HG03354 (cell line): ENCODE results near the gene RNF112.

Experiments
- ATAC-seq: cut with Tn5 transposase; IDR thresholded peaks from one replicate; pipeline ENCODE4 v1.9.1; 2021; ENCODE audit warnings: mild to moderate bottlenecking; ENCODE audit not compliant: unreplicated experiment, poor library complexity, severe bottlenecking

The RNF112 gene, protein sequence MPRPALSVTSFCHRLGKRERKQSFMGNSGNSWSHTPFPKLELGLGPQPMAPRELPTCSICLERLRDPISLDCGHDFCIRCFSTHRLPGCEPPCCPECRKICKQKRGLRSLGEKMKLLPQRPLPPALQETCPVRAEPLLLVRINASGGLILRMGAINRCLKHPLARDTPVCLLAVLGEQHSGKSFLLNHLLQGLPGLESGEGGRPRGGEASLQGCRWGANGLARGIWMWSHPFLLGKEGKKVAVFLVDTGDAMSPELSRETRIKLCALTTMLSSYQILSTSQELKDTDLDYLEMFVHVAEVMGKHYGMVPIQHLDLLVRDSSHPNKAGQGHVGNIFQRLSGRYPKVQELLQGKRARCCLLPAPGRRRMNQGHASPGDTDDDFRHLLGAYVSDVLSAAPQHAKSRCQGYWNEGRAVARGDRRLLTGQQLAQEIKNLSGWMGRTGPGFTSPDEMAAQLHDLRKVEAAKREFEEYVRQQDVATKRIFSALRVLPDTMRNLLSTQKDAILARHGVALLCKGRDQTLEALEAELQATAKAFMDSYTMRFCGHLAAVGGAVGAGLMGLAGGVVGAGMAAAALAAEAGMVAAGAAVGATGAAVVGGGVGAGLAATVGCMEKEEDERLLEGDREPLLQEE

DNA sequence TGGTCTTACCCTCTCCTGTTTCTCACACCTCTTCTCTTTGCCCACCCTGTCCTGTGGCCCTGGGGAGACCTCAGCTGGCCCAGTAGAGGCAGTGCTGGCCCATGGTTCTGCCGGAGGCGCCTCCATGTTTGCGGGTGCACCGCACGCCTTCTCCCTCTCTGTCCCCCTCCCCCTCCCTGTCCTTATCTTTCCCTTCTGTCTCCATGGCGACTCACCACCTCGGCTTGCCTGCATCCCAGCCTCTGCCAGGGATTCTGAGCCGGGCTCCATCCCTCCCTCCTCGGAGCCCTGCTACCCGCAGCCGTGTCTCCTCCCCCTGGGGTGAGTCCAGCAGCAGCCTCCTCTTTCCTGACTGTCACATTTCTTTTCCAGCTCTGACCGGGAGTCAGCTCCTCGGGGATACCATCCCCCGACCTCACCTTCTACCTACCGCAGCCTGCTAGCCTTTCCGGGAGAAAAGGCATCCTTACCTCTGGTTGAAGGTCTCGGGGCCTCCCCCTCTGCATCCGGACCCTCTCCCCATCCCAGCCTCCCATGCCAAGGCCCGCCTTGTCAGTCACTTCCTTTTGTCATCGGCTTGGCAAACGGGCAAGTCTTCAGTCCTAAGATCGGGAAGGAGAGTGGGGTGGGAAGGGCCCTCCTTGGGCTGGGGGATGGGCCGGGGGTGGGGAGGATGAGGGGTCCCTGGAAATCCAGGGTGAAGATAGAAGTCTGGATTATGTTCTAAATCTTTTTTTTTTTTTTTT is at the start of gene RNF112:
RNF112 (plus strand) TSS at position 358 of the 746 bp plus-strand sequence; CDS start at position 535, 177 bp downstream.
- ATAC-seq: no peak

DNA sequence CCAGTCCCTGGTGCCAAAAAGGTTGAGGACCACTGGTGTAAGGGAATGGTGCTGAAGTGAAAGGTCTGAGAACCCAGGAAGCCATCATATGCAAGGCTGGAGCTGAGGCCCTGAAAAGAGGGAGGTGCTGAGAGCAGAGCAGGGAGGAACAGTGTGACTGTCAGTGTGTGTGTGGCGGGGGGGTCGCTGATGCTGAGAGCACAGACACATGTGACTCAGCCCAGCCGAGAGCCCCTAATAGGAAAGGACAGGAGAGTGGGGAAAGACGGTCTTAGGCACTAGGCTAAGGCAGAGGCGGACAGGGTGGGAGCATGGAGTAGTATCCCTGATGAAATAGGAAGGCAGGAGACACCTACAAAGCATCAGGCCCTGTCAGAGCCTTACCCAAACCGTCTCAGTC is 49.7 kb upstream of the RNF112 start:
- no peak for ATAC-seq

DNA sequence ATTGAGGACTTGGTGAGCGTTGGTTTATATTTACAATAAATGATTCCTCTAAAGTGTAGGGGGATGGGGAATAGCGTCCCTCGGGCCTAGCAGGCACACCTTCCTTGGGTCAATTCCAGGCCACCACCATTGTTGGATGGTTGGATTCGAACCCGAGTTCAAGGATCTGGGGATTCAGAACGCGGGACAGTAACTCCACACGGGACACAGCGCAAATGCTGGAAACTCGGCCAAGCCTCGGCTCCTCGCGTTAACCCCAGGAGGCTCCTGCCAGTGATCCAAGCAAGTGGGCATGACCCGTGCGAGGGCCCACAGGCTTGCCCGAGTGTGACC is 49.1 kb upstream of the RNF112 start:
- ATAC-seq: no peak

DNA sequence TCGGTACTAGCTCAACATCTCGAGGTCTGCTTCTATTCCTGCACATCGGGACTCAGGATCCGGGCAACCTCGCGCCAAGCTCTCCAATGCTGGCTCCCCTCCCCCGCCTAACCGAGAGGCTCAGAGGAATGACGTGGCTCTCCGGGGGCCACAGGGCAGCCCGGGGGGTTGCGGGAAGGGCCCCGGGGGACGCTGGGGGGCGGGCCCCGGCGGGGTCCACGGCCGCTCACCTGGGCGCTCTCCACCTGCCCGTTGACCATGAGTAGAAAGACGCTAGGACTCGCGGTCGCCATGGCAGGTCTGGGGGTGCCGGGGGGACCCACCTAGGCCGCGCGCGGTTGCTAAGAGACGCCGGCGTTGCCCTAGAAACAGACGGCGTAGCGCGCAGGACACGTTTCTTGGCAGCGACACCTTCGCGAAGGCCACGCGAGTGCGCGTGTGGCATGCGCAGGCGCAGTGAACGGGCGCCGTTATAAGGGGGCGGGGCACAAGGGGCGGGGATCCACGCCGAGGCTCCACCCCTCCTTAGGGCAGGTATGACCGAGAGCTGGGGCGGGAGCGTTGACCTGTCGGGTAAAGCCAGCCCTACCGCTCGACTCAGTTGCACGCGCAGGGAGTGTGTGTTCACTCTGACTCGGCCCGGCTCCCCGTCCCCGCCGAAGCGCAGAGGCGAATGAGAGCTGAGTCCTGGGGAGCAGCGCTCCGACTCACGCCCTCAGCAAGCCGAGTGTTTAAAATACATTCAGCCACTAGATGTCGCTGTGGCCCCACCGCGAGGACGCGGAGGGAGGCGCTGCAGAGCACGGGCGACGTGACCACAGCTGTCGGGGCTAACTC is 48.5 kb upstream of the RNF112 start, which contains the start of gene B9D1:
B9D1 (minus strand) TSS at position 447 of the 837 bp plus-strand sequence; CDS start at position 293, 154 bp downstream.
- ATAC-seq: peak; percentile 83

DNA sequence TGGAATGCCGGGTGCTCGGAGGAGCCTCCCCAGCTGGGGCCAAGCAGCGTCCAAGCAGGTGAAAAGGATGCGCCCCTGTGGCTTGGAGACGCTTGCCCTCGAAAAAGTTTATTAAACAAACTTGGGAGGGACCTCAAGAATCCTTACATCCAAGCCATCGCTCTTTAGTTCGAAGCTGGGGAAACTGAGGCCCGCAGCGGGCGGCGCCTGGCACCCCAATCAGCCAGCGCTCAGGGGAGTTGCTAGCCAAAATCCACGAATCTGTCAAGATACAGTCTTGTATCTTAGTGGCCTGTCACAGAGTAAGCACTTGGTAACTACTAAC is 48.0 kb upstream of the RNF112 start:
- no peak for ATAC-seq

DNA sequence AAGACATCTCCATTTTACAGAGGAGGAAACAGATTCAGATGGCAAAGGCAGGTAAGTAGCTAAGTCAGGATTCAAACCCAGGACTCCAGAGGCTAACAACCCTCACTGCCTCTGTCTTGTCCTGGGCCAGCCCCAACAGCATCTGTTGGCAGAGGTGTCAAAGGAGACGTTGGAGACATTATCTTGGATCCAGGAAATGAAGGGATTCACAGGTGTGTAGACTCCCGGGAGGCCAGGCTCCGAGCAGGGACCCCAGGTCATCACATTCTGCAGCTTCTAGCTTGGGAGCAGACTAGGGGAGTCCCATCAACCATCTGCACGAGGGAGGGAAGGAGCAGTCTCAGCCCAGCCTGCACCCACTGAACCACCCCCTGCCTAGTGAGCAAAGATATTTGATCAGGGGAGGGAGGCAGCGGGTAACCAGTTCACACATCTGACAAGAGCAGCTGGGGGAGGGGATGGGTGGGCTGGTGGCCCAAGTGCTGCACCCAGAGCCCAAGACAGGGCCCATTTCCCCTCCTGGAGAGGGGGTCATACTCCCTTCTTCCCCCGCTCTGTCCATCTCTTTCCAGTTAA is 47.5 kb upstream of the RNF112 start:
- no peak for ATAC-seq

DNA sequence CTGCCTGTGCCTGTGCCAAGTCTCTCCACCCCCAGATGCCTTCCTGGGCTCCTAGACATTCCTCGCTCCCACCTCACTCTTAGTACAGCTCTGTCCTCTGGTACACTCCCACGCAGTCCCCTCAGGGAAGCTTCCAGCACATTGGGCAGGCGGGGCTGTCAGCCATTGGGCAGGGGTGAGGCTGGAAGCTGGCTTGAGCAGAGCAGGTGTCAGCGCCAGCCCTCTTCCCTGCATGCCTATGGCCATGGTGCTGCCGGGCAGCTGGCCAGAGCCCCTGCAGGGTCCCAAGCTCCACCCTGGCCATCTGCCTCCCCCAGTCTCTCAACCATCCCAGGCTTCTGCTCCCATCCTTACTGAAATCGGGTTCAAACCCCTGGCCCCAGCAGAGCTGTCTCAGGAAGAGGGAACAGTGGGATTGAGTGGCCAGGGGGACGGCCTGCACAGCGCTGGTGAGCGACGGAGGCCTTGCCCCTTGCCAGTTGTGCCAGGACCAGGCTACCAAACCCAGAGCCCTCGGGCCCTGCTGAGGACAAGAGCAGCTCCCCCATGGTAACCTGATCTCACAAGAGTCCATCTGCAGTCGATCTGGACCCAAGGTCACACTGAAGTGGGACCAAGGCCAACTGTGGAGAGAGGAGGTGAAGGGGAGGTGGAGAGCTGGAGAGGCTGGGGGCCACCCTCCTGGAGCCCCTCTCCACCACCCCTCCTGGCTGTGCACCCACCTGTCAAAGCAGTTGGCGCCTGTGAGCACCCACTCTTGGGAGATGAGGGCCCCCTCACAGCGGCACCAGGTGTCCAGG is 46.1 kb upstream of the RNF112 start:
- no peak for ATAC-seq

DNA sequence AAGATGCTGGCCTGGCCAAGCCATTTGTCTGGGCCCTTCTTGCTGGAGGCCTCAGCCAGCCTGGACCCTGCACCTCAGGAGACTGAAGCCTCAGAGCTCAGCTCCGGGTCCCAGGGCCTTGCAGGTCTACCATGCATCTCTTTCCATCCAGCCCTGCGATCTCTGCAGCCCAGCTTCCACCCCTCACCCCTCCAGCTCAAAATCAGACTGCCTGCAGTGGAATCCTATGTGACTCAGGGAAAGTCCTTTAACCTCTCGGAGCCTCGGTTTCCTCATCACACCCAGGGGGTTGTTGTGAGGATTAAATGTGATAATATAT is 45.6 kb upstream of the RNF112 start:
- no peak for ATAC-seq

DNA sequence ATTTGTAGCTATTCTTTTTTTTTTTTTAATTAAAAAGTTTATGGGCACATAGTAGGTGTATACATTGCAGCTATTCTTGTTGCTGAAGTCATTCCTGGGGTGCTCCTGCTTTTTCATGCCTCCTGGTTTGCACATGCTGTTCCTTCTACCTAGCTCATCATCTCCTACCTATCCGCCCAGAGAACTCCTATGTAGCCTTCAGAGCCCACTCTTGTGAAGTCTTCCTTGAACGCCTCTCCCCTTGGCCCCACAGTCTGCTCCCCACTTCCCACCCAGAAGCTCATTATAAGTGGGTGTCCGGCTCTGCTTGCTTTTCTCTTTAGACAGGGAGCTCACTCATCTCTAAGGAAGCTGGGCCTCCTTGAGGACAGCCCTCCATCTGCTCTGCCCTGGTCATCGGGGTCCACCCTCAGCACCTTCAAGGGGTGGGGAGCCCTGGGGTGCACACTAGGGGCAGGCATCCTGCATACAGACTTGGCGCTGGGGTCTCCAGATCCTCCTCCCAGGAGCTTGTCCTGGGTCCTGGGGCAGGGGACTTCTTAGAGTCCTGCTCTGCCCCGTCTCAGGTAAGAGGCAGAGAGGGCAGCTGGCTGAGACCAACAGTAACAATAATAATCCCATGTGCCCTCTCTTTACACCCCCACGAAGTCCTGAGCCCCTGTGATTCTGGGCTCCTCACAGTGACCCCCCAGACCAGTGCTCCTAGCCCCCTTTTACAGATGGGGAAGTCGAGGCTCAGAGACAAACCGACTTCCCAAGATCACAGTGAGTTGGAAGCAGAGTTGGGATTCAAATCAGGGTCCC is 45.0 kb upstream of the RNF112 start:
- ATAC-seq: no peak

DNA sequence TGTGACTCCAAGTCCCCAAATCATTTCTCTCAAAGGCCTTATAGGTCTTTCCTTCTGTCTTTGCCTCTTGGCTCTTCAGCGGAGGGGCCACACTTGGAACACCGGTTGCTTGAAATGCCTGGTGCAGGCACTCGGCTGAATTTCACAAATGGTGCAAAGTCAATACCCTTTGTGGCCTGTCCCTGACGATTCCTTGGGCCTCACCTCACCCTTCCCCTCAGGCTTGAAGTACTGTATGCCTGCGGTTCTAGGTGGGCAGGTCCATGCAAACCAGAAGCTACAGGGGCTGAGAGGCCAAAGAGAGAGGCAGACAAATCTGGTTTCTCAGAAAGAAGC is 44.4 kb upstream of the RNF112 start:
- no peak for ATAC-seq

DNA sequence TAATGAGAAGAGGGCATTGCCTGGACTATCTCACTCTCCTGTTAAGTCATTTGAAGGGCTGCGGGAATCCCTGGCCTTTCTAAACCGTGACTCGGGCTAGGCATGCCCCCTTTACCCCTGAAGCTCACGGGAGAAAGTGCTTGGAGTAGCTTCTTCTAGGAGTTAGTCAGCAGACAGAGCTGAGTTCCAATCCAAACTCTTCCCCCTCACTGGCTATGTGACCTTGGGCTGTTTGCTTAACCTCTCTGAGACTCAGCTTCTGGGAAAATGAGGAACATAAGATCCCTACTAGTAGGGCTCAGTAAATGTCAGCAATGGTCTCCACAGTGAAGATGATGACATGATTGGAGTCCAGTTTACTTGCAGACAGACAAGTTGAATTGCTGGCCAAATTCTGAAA is 42.8 kb upstream of the RNF112 start:
- no peak for ATAC-seq

DNA sequence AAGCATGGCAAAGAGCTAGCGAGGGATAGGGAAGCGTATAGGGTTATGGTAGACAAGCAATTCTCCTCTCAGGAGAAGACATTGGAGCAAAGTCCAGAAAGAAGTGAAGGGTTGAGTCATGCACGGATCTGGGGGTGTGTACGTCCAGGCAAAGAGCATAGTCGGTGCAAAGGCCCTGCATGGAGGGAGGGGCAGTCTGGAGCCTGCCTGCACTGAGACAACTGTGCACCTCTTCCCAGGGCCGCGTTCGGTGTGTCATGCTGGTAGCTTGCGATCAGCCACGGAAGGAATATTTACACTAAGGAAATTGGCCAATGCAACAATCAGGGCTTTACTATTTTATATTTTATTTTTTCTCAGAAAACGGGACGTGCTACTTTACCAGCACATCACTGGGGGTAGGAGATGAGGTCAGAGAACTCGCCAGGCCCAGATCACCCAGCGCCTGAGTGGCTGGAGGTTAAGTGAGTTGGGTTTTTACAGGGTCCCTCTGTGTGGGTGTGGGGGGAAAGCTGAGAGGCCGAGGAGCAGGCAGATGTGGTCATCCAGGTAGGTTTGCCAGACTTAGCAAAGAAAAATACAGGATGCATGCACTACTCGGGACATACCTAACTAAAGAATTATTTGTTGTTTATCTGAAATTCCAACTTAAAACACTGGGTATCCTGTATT is 41.8 kb upstream of the RNF112 start:
- ATAC-seq: no peak

DNA sequence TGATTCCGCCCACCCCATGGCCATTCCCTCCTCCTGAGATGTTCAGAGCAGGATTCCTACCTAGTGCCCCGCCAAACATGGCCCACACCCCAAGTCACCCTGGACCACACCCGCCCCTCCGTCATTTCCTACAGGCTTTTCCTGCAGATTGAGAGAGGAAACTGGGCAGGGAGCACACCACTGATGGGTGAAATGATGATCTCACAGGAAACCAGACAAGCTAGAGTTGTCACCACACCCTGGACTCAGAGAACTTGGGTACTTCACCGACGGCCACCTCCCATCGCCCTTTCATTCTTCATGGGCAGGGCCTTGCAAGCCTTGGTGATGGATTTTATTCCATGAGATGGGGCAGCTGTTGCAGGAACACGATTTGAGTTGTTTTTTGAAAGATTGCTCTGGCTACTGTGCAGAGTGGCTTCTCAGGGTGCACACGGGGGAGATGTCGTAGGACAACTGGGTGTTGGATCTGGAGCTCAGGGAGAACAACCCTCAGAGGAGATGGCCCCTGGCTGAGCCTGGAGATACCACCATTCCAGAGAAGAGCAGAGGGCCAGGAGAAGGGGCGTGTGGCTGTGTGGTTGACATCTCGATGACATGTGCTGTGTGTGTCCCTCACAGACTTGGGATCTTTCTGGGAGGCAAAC is 41.1 kb upstream of the RNF112 start:
- ATAC-seq: no peak

DNA sequence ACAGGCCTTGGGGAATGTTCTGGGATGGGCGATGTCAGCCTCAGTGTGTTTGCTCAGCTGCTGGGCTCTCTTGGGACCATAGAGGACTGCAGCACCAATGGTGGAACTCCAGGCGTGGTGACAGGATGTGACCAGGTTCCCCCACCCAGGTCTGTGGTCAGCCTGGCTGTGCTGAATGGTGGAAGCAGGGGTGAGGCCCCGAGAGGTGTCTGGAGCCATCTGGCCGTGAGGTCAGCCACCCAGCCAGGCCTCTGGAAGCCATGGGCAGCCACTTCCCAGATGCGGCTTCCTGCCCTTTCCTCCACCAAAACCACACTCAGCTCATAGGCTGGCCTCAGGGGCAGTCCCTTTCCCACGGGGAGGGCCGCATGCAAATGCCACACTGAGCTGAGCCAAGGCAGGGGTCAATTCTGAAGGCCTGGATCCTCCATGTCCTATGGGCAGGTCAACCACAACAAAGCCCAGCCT is 40.5 kb upstream of the RNF112 start:
- peak; percentile 78 for ATAC-seq

DNA sequence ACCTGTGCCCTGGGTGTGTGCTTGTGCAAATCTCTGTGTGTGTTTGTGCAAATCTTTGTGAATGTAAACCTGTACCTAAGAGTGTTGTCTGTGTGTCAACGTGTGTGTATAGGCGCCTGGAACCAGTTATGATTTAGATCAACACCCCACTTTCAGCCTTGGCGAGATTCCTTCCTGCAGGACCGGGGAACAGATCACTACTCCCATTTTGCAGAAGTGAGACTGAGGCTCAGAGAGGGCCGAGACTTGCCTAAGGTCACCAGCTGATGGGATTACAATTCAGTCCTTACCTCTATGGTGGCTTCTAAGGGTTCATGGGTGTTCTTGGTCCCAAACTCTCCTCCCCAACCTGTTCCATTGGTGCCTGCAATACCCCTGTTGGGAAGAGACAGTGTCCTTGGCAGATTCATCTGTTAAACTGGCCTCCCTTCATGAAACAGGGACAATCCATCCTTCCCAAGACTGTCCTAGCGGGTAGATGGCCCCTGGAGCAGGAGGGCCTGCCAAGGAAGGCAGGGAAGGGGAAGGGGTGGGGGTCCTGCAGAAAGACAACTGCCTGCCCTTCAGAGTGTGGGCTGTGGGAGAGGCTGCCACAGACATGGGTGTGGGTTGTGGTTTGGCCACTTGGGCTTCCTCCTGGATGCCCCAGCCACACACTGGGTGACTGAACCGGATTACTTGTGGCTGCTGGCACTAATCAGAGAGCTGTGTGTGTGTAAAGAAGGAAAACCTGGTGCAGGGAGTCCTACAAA is 39.6 kb upstream of the RNF112 start:
- ATAC-seq: no peak

DNA sequence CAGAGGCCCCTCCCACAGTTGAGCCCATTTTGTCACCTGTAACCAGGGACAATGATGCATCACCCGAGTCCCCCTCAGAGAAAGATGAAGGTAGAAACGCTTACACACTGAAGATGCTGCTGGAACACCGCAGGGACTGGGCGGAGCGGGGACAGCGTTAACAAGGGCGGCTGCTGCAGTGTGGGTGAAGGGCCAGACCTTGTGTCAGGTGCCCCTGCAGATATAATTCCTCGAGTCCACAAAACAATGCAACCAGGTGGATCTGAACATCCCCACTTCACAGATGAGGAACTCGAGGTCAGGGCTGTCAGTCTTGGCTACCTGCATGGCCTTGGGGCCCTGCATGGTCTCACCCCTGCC is 39.0 kb upstream of the RNF112 start:
- ATAC-seq: no peak

DNA sequence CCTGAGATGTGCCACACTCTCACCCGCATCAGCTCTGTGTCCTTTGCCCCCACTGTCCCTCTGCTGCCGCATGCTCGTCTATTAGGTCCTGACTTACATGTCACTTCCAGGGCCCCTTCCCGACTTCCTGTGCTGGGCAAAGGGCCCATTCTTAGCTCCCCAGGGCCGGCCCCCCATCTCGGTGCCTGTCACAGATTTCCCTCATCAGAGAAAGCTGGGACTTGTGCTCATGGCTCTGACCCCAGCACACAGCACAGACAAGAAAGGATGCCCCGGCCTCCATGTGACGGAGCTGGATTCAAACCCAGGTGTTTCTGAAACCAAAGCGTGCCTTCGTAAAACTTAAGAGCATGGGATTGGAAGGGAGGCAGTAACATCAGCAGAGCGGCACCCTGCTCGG is 38.6 kb upstream of the RNF112 start:
- ATAC-seq: no peak
